ENCODE data around the gene ITGAV. TPM values are rescaled to one million over a fixed set of nuclear protein-coding genes. Genes with fewer than 3 reads are reported as not detected.

The ITGAV gene
- total RNA-seq, 4 donors from 2014 or later, result 100 to 127 (median 117) TPM

- ATAC-seq, result no peak
- Histone ChIP-seq H3K4me3 (no peak overlapping the region), H3K27me3 (no peaks in the 10 kb centered on the region), H3K27ac (no peak overlapping the region), H3K9me3 (no peaks in the 10 kb centered on the region), H3K4me1 (no peaks in the 10 kb centered on the region), H3K36me3 (no peaks in the 10 kb centered on the region)
- TF ChIP-seq CTCF (IDR thresholded peaks at IDR 0.05) (no peak), POLR2A (IDR thresholded peaks at IDR 0.05) (no peak), POLR2AphosphoS5 (IDR thresholded peaks at IDR 0.05) (no peak), EP300 (IDR thresholded peaks at IDR 0.05) (no peak)
- WGBS, 2 donors (ENCODE audit: low coverage in 1 of 2), result 60 to 82% methylated on average over 1 of the region's 1 CpG
Measured at GRCh38 chr2:186713691-186714090, 123.8 kb downstream of the ITGAV start.

- no peaks in the 10 kb centered on the region for H3K4me1 ChIP-seq
- H3K9me3 ChIP-seq, result no peaks in the 10 kb centered on the region
- H3K4me3 ChIP-seq, result no peak overlapping the region
- WGBS, 2 donors (ENCODE audit: low coverage in 1 of 2), result 60 to 89% methylated on average over 2 of the region's 2 CpGs
- ATAC-seq, result no peak
- H3K27me3 ChIP-seq, result no peaks in the 10 kb centered on the region
- no peaks in the 10 kb centered on the region for H3K36me3 ChIP-seq
- H3K27ac ChIP-seq, result no peak overlapping the region
- TF ChIP-seq CTCF (IDR thresholded peaks at IDR 0.05) (no peak), POLR2A (IDR thresholded peaks at IDR 0.05) (no peak), POLR2AphosphoS5 (IDR thresholded peaks at IDR 0.05) (no peak)
Measured at GRCh38 chr2:186714611-186715010, 124.8 kb downstream of the ITGAV start.

GRCh38 chr2:186716004-186716403 lies 126.1 kb downstream of the ITGAV start:
- no peaks in the 10 kb centered on the region for H3K4me1 ChIP-seq
- no peaks in the 10 kb centered on the region for H3K27me3 ChIP-seq
- no peak for ATAC-seq
- TF ChIP-seq POLR2AphosphoS5 (IDR thresholded peaks at IDR 0.05), result no peak
- TF ChIP-seq EP300 (IDR thresholded peaks at IDR 0.05), result no peak
- no peak for TF ChIP-seq POLR2A (IDR thresholded peaks at IDR 0.05)
- TF ChIP-seq CTCF (IDR thresholded peaks at IDR 0.05), result no peak
- no peaks in the 10 kb centered on the region for H3K36me3 ChIP-seq
- WGBS, 2 donors (ENCODE audit: low coverage in 1 of 2), result 100% methylated on average over 1 of the region's 1 CpG
- H3K27ac ChIP-seq, result no peak overlapping the region
- no peak overlapping the region for H3K4me3 ChIP-seq
- H3K9me3 ChIP-seq, result no peaks in the 10 kb centered on the region

- no peak overlapping the region for H3K27ac ChIP-seq
- H3K4me3 ChIP-seq, result no peak overlapping the region
- no peaks in the 10 kb centered on the region for H3K4me1 ChIP-seq
- no peaks in the 10 kb centered on the region for H3K36me3 ChIP-seq
- WGBS, 2 donors (ENCODE audit: low coverage in 1 of 2), result 23 to 43% methylated on average over 2 of the region's 2 CpGs
- no peaks in the 10 kb centered on the region for H3K27me3 ChIP-seq
- no peaks in the 10 kb centered on the region for H3K9me3 ChIP-seq
- no peak for TF ChIP-seq EP300 (IDR thresholded peaks at IDR 0.05)
- TF ChIP-seq POLR2AphosphoS5 (IDR thresholded peaks at IDR 0.05), result no peak
- no peak for ATAC-seq
Measured at GRCh38 chr2:186716899-186717298, 127.0 kb downstream of the ITGAV start.

- WGBS, 2 donors (ENCODE audit: low coverage in 1 of 2), result 68 to 75% methylated on average over 3 of the region's 3 CpGs
- H3K4me1 ChIP-seq, result no peaks in the 10 kb centered on the region
Measured at GRCh38 chr2:186717320-186718007, 127.6 kb downstream of the ITGAV start.

More at GRCh38 chr2:186717320-186718007, 127.6 kb downstream of the ITGAV start:
- Histone ChIP-seq H3K9me3 (no peaks in the 10 kb centered on the region), H3K27ac (no peak overlapping the region), H3K36me3 (no peaks in the 10 kb centered on the region), H3K27me3 (no peaks in the 10 kb centered on the region), H3K4me3 (no peak overlapping the region)
- ATAC-seq, result no peak
- TF ChIP-seq POLR2A (IDR thresholded peaks at IDR 0.05) (no peak), POLR2AphosphoS5 (IDR thresholded peaks at IDR 0.05) (no peak), EP300 (IDR thresholded peaks at IDR 0.05) (no peak), CTCF (IDR thresholded peaks at IDR 0.05) (no peak)

All from gastroesophageal sphincter (tissue), 4 donors.